A673 (cell line): ENCODE data around the gene CDK8.

Experiments used
- CTCF ChIP-seq: fragments of 300-800, 200-600 bp; sonication (generic); conservative IDR thresholded peaks from 2 replicates; pipeline ENCODE4 v1.5.1; 2017; ENCODE audit warnings: low read depth, mild to moderate bottlenecking, antibody characterized with exemption, low read length, moderate library complexity, mixed read lengths
- EZH2 ChIP-seq: fragments of 200-600 bp; sonication (generic); IDR thresholded peaks from 2 replicates; pipeline ENCODE4 v1.6.1; 2017; ENCODE audit warnings: borderline replicate concordance, low read depth, mild to moderate bottlenecking, mixed read lengths, antibody characterized with exemption, low read length; ENCODE audit not compliant: poor library complexity, severe bottlenecking

GRCh38 chr13:26300140-26300539, 46.2 kb downstream of the CDK8 start:
- no peak for TF ChIP-seq CTCF
- TF ChIP-seq EZH2, result no peak
